HG02938 (cell line): ENCODE data around the gene CNOT6L.

Experiments
- ATAC-seq: cut with Tn5 transposase; IDR thresholded peaks from one replicate; pipeline ENCODE4 v1.9.1; 2021; ENCODE audit warnings: mild to moderate bottlenecking, moderate library complexity; ENCODE audit not compliant: unreplicated experiment

Gene CNOT6L

DNA sequence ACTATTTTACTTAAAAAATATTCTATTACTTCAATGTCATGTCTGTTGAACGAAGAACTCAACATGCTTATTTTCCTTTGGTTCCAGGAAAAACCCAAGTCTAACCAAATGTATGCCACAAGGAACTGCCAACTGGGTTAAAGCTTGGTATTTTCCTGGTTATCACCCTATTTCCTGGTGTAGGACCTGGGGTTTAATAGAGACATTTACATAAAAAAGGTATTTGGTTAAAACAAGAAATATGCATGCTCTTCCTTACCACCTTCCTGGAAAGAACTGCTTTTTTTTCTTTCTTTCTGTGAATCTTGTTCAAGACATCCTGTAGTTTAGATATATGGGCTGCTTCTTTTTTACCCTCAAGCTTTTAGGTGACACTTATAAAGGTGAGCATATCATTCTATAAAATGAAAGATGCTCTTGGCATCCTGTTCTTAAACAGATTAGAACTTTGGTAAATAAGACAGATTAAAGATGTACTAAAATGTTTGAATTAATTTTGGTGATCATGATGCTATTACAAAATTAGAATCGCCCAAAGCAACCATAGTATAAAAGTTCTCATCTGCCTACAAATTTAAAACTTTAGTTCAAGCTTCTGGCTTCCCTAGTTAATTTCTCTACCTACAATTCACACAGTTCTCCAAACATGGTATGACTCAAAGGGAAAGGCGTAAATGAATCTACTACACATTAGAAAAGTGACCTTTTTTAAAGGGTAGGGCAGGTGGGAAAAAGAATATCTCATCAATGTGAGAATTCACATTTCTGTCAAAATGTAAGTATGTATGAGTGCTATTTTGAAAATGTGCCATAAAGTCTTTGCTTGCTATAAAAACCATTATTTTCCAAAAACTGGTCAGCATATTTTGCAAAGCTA, 103.5 kb downstream of the CNOT6L start:
- ATAC-seq: no peak

DNA sequence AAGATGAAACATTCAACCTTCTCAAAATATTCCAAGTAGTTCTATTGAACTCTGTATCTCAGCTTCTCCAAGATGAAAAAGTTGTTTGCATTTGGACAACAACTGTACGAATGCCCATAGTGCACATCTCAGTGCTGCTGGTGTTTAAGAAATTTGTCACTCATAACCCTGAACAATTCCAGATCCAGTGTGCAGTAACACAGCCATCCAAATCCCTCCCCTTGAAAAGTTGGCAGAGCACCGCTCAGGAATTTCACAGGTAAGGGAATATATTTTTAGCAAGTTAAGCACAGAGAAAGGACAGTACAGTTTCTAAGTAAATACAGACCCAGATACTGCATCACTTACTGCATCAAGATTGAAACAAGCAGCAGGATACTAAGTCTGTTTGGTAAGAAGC, 104.7 kb downstream of the CNOT6L start:
- ATAC-seq: no peak

DNA sequence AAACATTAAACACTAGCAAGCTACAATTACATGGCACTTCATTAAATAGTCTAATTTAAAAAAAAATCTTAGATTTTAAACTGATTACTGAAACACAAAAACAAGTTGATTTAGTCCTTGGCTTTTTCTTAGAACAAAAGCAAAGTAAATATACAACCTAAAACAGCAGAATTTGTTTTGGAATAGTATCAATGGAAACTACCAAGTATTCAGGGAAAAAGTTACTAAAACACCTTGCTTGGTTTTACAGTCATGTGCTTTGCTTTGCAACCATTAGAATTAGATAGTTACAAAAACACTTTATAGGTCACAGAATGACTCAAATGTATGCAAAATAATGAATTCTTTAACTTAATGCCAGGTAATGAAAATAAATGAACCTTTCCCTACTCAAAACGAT, 105.3 kb downstream of the CNOT6L start:
- no peak for ATAC-seq

DNA sequence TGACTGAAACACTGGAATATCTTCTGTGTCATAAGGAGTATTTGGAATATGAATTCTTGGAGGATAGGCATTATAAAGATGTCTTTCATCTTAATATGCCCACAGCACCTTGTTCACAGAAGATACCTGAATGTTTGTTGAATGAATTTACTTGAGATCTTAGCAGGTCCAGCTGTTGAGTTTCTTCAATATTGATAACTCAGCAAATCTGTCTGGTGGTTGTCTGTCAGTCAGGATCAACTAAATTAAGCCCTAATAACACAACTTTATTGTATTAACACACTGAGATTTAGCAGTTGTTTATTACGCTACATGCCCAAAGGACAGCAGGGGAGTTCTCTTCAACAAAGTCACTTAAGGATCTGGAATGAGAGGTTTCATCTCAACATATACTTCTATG, 106.5 kb downstream of the CNOT6L start:
- ATAC-seq: no peak

DNA sequence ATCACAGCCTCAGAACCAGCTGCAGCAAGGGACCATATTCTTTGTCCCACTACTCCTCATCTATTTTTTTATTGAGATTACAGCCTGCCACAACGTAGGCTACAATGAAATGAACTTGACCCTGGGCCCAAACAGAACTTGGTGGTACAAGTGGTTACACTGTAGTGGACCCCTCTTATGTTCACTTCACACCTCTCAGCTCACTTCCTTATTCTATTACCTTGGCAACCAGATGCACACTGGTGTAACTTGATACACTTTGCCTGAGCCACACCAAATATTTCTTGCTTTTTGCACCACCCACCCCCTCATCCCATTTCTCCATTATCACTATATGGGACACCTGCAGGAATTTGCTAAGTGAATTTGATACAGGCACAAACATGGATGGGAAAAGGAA, 107.7 kb downstream of the CNOT6L start:
- no peak for ATAC-seq

DNA sequence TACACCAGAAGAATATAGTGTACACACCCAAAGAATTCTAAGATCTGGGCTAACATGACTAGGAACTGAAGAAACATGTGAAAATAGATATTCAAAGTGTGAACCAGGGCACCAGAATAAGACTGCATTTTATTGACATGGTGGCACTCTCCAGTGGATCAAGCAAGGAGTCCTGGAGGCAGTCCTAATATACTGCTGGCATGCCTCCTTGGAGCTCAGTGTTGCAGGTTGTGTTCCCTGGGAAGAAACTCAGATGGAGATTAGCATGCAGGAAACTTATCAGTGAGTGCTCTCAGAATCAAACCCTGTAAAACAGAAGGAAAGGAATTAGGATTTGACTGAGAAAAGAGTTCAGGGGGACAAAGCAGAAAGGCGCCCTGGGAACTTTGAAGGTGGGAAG, 108.5 kb downstream of the CNOT6L start:
- ATAC-seq: no peak

DNA sequence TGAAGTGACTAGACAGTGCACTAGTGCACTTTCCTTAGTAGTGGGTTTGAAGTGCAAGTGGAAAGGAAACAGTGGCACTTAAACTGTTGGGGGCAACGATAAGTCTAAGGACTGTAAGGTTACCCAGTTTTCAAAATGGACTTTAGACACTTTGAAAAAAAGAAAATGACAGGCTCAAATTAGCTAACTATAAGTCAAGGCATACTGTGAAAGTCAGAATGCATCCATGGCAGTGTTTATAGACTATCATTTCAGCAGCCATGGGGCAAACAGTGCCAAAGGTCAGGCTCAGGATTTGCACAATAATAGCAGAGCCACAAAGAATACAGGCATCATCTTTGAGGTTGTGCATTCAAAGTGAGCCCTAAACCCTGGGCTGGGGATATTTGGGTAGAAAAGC, 109.1 kb downstream of the CNOT6L start:
- no peak for ATAC-seq

DNA sequence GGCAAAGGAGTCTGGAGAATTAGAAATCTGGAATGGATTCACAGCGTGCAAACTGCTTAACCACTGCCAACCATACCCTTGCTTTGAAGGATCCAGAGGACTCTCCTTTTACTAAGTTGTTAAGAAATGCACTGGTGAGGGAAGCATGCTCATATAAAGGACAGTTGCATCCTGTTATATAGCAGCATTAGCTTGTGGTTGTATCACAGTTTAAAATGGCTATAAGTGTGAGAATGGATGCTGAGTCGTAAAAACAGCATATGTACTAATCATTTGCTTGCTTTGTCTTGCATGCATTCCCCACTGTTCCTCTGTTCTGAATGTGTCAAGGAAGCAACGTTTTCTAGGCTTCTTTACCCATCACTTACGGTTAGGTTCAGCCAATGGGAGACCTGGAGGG, 112.5 kb downstream of the CNOT6L start:
- ATAC-seq: no peak

DNA sequence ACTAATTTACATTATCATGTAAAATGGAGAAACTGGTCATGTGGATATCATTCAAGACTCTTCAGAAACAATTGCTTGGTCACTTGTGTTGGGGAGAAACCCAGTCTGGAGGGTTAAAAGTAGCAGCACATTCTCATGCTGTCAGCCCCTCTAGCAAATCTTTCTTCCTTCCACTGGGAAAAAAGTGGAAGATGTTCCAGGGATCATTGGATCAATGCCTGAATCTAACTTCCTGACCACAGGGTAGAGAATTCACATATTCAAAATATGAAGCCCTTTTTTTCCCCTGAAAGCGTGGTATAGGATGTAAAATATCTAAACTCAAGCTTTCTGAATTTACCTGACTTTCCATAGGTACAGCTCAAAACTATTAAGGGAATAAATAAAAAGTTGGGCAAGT, 115.5 kb downstream of the CNOT6L start:
- no peak for ATAC-seq

DNA sequence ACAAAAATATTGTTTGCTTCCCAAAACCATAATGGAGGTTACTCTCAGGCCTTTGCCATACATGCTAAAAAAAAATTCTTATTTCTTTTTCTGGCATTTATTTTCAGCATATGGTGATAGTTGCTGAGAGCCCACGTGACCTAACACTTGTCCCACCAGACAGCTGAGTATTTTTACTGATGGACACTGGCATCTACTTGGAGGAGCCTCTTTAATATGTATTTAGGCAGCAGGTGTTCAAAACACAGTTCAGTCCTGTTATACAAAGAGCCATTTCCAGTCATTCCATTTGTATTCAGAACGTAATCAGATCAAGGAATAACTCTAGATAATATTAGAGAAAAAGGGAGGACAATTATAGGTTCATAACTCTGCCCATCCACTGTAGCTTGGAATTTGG, 118.0 kb downstream of the CNOT6L start:
- ATAC-seq: no peak

DNA sequence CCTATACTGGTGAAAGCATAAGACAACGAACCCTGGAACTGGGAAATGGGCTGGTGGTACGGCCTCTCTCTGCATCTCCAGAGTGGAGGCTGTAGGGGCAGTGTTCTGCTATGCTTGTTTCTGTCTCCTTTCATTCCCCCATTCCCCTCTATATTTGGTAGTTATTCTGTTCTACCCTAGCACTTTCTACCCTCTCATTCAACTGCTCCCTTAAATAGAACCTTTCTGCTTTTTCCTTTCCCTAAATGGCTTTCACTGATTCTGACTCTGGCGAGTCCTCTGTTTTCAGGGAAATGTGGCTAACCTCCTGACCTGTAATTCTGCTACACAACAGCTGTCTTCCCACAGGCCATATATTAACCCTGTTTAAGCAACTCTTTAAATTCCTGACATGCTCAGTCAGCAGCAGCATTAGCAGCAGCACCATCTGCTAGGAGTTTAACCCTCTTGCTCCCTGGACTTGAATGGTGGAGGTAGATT, 119.4 kb downstream of the CNOT6L start:
- ATAC-seq: no peak

DNA sequence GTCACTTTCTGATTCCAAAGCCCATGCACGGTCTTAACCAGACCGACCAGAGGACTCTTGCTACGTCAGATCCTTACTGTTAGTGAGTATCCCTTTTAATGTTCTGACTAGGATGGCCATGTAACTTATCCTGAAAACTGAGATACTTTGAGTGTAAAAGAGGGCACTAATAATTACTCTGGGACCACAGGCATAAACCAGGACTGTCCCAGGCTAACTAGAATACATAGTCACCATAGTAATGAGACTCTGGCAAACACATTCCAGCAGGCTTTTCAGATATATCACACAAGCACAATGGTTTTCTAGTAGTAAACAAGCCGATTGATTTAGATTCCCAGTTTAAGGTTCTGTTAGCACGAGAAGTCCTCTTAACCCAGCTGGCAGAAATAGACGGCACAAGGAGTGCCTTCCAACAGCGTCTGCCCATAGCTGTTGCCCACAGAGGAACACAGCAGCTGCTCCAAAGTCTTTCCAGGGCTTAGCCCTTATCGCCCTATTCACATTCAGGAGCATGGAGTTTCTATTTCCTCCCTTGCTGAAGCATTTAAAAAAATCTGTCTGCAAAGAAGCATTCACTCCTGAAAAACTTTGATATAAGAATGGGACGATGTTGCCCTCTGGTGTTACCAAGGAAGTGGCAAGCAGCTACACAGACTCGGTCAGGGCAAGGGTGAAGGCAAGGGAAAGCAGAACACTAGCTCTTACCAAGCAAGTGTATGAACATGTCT, 121.1 kb downstream of the CNOT6L start:
- ATAC-seq: no peak

DNA sequence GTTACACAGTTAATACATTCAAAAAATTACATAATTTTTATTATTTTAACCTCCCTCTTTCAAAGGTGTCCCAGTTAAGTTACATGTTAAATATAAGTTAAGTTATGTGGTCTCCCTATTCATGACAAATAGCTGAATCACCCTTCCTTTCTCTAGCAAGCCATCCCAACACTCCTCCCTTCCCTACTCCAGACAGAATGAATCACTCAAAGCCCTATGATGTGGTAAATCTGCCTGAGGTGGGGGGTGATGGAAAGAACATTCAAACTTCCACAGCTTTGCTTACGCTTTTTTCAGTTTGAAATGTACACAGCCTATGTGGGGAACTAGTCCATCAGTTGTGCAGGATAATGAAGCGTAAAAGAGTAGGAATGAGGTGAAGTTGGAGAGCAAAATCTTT, 123.4 kb downstream of the CNOT6L start:
- ATAC-seq: no peak

DNA sequence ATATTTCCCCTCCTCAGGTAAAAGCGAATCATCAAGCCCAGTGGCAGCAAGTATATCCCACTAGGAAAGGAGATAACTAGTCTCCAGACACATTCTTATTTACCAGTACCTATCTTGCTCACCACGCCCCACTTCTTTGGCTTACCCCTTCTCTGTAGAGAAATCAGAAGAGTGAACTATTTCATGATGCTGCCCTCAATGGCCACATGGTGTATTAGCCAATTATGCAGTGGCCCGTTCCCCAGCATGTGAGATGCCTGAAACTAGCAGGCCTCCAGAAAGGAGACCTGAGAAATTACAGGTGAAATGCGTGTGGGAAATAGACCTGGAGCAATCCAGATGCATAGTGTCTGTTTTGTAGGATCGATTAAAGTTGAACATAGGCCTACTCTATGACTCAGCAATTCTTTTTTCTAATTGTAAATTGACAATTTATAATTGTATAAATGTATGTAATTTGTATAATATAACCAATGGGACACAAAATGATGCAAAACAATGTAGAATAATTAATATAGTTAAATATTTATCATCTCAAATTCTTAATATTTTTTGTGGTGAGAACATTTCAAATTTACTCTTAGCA, 126.2 kb downstream of the CNOT6L start:
- no peak for ATAC-seq

DNA sequence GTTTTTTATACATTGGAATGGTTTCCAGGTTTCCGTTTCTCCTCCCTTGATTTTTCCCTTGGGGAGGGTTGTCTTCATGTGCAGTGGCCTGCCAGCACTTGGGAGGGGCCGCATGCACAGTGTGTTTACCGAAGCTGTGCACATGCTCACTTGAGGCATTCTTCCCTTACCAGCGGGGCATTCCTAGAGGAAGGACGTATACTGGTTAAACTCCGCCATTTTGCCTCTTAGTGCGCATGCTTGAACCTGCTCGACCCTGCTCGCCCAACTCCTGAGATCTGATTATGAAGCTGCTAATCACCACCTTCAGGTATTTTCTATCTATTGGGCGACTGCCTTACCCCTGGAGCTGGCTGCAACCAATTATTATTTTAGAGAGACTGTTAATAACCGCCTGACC, 137.4 kb downstream of the CNOT6L start:
- ATAC-seq: no peak

DNA sequence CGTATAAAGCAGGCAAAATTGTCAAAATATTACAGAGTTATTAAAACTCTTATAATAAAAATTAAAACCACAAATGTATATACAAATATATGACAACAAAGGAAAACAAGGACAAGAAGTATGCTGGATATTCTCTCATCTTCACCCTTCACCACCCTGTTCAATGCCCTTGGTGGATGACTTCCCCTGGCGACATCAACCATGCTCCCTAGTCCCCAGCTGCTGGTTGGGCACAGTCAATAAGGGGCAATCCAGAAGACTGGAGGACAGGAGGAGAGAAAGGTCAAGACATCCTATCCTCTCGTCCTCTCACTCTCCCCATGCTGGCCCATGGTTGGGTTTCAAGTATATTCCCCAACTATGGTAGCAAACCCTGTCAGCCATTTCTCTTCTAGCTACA, 142.3 kb downstream of the CNOT6L start:
- ATAC-seq: no peak

DNA sequence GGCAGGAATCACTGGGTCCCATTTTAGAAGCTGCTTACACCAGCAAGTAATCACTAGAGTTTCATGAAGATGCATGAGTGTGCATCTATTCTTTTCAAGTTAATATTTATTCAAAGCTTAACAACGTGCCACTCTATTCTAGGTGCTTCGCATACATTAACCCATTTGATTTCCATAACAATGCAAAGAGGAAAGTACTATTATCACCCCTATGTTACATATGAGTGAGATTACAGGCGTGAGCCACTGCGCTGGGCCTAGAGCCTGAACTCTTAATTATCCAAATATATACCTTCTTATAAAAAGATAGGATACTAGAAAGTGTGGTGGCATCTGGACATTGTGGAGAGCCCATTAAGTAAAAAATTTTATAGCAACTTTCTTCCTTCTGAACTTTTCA, 148.1 kb downstream of the CNOT6L start:
- no peak for ATAC-seq

DNA sequence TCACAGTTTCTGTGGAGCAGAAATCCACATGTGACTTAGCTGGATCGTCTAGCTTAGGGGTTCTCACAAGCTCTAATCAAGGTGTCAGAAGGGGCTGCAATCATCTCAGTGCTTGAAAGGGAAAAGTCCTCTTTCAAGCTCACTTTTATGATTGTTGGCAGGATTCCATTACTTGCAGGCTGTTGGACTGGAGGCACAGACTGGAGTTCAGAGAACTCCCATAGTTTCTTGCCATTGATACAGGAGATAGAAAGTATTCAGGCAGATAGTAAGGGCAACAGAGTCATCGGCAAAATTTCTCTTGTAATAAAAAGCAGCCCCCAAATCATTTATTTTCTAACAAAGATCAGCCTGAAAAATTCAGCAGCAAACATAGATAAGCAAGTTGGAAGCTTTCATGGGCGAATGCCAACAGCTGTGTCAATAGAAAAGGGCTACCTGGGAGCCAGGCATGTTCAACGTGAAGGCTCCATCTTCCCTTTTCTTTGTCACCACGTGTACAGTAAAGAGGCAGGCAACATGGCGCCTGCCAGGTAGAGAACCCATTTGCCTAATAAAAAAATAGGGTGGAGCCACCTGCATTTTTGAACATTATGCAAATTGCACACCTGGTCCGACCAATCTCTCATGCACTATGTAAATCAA, 149.1 kb downstream of the CNOT6L start:
- no peak for ATAC-seq

DNA sequence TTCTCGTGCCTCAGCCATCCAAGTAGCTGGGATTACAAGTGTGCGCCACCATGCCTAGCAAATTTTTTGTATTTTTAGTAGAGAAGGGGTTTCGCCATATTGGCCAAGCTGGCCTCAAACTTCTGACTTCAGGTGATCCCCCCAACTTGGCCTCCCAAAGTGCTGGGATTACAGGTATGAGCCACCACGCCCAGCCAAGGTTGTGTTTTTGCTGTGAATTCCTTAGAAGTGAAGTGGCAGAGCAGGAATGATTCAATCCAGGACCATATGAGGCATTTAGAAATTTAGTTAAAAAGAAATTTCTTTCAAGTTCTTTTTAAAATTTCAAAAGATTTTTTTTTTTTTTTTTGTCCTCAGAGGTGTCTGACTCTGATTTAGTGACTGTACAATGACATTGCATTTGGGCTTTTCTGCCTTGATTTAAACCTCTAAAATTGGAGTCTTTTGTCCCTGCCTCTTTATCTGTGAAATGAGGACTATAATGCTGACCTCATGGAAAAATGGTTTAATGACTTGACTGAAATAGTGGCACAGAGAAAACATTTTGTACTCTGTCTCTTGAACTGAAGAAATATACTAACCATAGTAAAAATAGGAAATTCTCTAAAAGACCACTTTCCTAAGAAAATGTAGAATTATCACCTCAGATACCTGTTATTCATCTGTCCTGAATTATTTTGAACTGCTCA, 153.6 kb downstream of the CNOT6L start:
- no peak for ATAC-seq
